ENCODE results near the gene SPEF1.

Gene SPEF1

DNA sequence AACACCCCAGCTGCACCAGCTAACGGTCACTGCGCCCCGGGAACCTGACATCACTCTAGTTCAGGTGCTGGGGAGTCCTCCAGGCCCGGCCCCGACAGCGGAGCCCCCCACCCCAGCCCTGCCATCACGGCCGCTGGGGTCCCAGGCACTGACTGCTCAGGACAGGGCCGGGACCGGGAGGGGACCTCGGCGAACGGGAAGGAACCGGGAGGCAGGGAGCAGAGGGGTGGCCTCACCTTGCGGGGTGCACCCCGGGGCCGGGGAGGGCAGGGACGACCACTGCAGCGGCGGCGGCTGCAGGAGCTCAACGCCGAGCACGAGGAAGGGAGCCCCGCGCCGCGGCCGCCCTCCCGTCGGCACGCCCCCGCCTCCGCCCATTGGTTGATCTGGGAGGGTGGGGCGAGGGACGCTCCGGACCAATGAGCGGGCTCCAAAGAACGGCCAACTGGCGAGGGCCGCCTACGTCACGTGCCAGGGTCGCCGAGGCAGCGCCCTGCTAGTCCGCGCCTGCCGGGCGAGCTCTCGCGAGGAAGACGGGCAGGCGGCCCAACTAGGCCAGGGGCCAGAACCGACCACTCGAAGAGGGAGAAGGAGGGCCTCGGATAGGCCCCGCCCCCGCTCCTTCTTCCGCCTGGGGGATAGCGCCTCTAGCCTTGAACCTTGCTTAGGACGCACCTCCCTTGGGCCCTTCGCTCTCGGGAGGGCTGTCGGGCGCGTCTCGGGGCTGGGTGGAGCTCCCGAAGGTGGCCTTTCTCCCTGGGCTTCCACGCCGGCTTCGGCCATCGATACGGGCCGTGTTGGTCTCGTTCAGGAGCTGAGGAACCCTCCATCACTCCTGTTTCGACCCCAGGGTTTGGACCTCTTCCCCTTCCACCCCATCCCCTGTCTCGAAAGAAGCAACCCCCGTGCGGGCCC, 13.6 kb downstream of the SPEF1 start, which contains the start of gene ADISSP:
ADISSP (minus strand) TSS at position 327 of the 915 bp plus-strand sequence. CDS start 7,653 bp downstream, outside the sequence.
- DNase-seq = peak; percentile 88 to 100 (median 97)

DNA sequence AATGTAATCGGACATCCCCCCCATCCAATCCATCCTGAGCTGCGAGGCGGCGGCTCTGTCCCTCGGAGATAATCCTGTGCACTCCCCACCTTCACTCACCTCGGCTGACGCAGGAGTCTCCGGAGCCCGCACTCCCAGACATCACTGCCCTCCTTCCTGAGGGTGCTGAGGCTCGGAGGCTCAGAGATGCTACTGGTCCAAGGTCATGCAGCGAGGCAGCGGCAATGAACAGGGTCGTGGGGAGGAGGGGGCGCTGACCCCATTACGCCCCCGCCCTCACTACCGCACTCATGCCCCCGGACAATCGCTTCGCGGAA, 14.2 kb downstream of the SPEF1 start:
- DNase-seq = peak in 1 of 56 donors; percentile 50

DNA sequence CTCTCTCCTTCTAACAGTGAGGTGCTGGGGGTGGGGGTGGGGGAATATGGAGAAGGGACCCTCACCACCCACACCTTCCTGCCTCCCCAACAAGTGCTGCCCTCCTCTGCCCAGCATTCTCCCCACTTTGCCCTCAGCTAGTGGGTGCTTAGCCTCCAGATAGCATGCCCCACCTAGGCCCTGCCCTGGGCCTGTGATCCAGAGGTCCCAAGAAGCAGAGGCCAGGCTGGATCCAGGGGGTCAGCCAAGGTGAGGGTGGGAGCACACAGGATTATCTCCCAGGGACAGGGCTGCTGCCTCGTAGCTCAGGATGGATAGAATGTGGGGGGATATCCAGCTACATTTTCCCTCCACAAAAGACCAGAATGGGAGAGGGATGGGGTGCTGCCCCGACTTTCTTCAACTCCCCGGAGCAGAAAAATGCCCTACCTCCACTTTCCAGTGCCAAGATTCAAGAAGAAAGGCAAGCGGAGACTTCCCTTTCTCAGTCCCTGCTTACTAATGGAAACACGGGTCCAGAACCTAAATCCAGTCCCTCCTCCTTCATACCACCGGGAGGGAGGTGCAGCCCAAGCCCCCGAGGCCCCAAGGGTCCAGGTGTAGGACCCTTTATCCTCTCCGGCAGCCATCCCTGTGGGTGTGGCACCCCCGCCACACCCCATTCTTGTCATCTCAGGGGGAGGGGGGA, 14.7 kb downstream of the SPEF1 start:
- DNase-seq = no peak

DNA sequence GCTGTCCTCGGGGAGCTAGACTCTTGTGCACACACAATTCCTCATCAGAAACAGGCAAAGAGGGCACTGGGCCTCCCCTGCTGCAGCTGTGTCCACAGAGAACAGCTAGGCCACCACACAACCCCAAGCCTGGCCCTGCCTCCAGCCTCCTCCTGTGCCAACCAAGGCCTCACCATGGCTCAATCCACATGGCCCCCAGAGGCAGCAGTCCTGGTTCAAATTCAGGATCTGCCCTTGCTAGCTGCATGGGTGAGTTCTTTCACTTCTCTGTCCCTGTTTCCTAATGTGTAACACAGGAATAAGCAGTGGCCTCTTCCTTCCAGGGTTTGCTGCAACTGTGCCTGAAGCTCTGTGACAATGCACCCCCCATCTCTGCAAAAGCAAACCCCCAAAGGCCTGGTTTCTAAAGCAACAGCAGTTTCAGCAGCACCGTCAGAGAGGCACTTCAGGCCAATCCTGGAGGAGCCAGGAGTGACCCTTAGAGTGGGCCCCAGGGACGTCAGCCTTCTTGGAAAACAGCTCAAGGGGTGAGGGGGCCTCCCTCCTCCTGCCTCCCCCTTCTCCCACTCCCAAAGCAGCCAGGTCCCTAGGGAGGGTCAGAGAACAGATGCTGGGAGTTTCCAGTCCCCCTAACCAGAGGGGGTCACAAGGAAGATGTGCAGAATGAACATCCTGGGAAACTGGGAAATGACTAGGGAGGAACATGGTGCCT, 15.9 kb downstream of the SPEF1 start:
- DNase-seq = no peak

DNA sequence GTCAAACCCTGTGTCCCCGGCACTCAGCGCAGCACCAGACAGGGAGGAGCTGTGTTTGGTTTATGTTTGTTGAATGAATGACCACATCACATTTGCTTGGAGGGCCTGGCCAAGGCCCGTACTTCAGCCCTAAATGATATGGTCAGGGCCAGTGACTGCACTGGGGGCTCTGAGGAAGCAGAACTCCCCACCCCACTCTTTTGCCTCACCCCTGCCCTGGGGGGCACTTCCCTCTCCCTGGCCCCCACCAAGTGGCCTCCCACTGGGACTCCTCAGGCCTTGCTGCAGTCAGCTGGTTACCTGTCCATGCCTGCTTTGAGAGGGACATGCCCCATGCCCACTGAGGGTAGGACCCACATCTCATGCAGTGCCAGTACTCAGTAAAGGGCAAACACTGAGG, 16.6 kb downstream of the SPEF1 start:
- DNase-seq = no peak

DNA sequence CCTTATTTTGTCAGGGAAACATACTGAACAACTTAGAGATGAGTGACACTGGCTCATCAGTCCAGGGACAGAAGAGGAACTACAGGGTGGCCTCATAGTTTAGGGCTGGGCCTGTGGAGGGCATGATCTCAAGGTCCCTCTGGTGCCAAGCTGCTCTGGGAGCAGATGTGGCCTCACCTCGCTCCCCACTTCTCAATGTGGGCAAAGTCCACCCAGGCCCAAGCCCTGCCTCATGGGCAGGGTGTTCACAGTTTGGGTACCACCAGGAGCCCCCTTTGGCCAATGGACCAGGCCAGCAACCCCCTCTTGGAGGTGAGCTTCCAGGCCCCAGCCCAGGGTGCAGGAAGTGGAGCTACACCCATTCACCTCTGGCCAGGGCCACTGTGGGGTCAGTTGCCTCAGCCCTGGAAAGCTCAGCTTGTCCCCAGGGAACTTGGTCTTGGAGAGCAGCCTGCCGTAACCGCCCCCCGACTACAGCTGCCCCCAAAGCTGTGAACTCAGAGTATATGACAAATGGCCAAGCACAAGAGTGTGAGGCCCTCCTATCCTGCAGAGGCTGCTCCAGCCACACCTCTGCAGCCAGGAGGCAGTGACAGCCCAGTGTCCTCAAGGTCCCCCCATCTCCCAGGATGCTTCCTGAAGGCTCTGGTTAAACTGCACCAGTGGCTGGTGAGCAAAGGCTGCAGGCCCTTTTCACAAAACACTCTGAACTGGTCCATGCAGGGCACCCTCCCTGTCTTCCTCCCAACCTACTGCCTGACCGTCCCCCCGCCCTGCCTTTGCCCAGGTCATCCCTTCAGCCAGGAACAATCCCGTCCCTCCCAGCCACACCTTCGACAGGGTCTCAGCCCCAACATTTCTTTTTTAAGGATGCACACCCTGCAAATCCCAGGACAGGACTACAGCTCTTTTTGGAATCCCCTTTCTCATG, 17.3 kb downstream of the SPEF1 start:
- no peak for DNase-seq

DNA sequence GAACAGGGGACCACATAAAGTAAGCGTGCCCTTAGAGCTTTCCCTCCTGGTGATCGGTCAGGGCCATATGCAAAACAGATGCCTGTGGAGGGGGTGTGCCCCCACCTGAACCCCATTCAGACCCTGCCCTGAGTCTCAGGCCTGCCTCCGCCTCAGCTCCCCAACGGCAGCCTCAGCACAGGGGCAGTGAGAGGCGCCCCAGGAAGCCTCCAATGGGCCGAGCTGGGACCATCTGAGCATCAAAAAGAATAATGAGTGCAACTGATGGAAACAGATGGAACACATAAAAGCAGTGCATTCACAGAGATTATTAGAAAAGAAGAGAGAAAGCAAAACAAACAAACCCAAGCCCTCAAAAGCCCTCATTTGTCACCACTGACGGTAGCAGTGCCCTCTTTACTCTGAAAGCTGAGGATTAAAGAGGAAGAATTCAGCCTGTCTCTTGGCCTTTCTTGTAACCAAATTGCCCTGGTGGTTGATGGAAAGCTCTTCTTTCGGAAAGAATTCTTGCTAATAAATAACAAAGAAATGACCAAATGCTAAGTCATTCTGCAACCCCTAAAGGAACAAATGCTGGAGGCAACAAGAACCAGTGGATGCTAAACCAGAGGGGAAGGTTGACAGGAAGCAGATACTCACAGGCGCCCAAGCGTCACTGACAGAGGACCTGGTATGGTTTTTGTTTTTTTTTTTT, 20.4 kb downstream of the SPEF1 start:
- no peak for DNase-seq

DNA sequence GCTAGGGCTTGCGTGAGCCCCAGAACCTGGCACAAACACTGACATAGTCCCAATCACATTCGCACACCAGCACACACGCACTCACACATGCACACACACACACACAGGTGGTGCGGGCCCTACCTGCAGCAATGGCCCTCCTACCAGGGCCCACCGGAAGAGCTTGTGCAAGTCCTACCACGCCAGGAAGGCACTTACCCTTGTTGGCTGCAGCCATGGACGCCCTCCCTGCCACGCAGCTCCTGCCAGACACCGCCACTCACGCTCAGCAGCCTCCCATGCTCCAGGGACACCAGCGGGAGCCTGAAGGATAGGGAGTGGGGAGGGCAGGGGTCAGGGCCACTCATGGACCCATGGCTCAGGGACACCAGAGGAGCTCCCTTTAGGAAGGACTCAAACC, 21.4 kb downstream of the SPEF1 start:
- no peak for DNase-seq

DNA sequence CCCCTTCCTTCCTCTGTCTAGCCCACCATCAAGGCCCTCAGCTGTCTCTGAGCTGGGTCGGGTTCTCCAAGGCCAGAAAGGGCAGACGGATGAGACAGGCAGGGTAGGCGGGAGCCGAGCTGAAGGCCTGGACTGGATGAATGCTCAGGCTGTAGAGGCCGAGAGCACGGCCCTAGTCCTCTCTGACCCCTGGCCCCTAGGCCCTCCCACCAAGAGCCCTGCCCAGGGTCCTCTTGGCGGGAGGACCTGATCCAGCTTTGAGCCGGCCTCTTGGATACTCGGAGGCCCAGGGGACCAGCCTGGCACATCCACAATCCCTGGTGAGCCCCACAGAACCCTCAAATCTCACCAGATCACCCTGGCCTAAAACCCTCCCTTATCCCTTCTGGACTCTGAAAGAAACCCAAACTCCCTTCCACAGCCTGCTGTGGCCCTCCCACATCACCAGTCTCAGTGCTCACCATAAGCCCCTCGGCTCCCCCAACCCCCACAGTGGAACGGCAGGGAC, 21.9 kb downstream of the SPEF1 start:
- no peak for DNase-seq

DNA sequence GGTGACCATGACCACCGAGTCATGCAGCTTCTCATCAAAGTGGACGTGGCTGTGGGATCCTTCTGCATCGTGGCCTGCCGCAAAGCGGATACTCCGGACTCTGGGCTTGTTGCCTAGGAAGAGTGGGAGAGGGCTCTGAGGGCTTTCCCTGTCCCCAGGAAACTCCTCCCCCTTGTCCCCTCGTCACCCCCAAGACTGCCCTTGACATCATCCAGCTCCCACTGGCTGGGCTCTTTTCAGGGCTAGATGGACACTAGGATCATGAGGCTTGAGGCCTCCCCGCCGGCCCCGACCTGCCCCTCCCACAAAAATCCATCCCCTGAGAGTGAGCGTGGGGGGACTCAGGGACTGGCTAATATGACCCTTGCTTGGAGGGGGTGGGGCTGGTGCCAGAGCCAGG, 22.7 kb downstream of the SPEF1 start:
- no peak for DNase-seq

DNA sequence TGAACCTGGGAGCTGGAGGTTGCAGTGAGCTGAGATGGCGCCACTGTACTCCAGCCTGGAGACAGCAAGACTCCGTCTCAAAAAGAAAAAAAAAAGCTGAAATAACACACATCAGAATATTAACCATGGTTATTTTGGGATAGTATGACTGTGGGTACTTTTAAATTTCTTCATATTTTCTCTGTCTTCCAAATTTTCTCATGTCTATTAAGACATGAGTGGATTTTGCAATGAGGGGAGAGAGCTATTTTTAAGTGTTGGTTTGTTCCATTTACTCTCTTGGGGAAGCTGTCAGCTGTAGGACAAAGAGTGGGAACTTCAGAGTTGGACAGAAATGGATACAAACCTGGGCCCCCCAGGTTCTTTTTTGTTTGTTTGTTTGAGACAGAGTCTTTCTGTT, 24.0 kb downstream of the SPEF1 start:
- no peak for DNase-seq

DNA sequence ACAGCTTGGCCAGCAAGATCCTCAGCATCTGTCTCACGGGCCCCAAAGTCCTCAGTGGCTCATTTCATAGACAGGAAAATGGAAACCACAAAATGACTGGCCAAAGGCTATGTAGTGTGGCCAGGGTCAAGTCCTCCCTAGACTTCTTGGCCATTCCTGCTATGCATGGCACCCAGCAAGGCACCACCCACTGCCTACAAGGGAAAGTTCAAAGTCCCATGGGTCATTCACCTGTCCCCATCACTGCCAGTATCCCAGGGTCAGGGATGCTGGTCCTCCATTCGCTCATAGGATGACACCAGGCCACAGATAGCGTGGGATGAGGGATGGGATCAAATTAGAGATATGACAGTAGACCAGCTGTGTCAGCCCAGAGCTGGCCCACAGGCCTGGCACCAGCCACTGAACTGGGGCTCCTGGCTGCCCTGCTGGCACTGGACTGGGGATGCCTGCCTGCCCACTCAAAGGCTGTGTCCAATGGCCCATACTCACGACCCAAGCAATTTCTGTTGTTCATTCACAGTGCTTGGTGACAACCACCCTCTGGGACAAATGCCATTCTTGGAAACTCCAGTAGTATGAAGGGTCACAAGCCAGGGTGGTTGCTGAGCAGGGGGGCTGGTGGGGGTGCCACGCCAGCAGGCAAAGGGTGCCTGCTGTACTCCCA, 25.3 kb downstream of the SPEF1 start:
- DNase-seq = peak in 5 of 56 donors; percentile 10 to 36 (median 25)

DNA sequence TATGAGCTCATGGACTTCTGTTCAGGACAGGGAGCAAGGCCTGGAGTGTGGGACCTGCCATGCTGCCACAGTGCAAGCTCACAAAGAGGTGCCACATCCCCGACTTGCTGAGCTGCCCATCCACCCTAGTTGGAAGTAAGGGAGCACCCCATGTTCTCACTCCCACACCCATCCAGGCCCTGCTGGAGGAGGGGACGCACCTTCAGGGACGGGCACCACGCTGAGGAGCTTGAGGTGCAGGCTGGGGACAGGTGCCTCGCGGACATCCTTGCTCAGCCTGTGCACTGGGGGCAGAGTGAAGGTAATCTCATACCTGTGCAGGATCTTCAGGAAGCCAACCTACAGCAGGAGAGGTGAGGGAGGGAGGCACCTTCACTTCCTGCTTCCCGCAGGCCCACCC, 26.0 kb downstream of the SPEF1 start:
- no peak for DNase-seq

DNA sequence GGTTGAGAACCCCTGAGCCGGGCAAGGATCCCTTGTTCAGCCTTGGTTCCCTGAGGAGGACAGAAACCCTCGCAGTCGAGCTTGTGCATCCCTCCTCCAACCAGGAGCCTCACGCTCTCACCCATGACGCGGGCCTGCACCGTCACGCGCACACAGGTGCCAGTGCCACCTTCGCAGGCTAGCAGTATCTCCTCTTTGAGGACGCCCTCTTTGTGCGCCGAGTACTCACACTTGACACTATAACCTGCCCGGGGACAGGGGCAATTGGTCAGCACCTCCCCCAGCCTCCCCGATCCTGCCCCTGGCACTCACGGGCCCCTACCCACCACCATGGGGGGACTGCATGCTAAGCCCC, 27.0 kb downstream of the SPEF1 start:
- peak in 2 of 56 donors; percentile 15 to 36 for DNase-seq

DNA sequence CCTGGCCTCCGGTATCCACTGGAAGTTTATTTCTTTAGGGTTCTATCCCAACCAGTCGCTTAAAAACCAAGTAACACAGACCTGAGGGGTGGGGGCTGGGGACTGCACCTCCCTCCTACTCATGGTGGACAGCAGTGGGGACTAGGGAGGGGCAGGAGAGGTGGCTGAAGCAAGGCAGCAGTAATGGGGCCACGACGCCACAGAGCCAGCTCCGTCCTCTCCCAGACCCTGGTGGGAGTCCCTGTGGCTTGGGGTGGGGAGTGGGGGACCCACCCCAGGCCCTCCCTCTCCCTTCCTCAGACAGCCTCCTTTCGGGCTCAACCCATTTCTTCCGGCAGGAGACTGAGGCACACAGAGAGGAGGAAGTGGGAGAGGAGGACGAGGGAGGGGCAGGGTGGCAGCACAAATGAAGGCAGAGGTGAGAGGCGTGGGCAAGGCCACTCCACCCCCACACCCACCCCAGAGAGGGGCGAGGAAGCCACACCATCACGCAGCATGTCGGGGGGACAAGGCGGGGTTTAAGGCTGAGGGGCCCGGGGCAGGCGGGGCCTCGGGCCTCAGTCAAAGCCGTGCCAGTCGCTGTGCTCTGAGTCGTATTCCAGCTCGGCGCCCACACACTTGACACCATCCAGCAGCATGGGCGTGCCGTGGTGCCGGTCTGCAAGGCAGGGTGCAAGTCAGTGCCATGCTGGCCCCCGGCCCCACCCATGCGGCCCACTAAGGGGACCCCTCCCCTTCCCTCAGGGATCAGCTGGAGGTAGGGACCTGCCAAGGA, 27.6 kb downstream of the SPEF1 start:
- DNase-seq = peak in 3 of 56 donors; percentile 7 to 46 (median 29)

DNA sequence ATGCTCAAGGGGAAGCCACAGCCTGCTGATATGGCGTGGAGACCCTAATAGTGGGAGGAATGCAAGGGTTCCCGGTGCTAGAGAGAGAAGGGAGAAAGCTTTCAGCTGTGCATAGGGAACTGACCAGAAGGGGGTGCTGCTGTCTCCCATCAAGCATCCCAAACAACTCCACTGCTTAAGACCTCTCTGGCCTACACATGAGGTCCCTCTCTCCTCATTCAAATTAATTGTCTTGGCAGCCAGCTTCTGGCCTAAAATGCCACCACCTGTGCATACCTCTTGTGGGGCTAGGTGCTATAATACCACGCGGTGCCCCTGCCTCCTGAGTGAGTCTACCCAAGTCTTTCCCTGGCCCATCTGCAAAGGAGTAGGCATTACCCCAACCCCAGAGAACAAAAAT, 28.1 kb downstream of the SPEF1 start:
- peak in 33 of 56 donors; percentile 5 to 72 (median 33) for DNase-seq

DNA sequence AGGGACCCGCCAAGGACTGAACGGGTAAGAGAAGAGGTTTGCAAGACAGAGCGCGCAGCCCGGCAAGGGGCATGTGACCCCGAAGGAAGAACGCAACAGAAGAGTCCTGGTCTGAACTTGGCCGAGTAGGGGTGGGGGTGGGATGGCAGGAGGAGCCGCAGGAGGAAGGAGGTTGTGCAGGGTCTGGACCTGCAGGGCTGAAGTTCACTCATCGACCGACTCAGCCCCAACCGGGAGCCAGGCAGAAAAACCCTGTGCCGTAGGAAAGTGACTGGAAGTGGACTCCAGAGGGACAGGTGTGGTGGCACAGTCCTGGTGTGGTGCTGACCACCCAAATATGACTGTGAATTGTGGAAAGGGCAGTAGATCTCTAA, 28.9 kb downstream of the SPEF1 start:
- DNase-seq = peak in 1 of 56 donors; percentile 14

DNA sequence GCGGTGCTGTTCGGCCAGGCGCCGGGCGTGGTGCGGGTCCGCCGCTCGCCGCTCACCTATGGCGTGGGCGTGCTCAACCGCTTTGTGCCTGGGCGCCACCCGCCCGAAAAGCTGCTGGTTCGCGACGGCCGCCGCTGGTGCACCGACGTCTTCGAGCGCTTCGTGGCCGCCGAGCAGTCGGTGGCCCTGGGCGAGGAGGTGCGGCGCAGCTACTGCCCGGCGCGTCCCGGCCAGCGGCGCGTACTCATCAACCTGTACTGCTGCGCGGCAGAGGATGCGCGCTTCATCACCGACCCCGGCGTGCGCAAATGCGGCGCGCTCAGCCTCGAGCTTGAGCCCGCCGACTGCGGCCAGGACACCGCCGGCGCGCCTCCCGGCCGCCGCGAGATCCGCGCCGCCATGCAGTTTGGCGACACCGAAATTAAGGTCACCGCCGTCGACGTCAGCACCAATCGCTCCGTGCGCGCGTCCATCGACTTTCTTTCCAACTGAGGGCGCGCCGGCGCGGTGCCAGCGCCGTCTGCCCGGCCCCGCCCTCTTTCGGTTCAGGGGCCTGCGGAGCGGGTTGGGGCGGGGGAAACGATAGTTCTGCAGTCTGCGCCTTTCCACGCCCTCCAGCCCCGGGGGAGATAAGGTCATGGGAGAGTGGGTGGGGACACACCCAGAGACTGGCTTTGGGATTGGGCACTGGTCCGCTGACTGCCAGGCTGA, 29.4 kb downstream of the SPEF1 start:
- peak in 10 of 56 donors; percentile 5 to 41 (median 18) for DNase-seq
